RWPE2 (cell line): ENCODE results near the gene MAGEF1.

ENCODE experiments used
- ATAC-seq: fragments of 200-7000 bp; cut with Tn5 transposase; 3 replicates; pipeline ENCODE4 v1.9.1; 2021; ENCODE audit warnings: low read depth
- DNase-seq: peaks from one replicate; pipeline ENCODE4 v3.0.0-alpha.2; 2020; ENCODE audit warnings: low spot score
- H3K27ac ChIP-seq: fragments of 450-650 bp; 2 replicates; pipeline ENCODE4 v1.5.1; 2017; ENCODE audit warnings: mild to moderate bottlenecking; ENCODE audit not compliant: poor library complexity, severe bottlenecking
- H3K27me3 ChIP-seq: fragments of 250-450 bp; sonication (Bioruptor Pico); 2 replicates; pipeline ENCODE4 v1.5.1; 2021; ENCODE audit warnings: mild to moderate bottlenecking, moderate library complexity; ENCODE audit not compliant: insufficient read depth, poor library complexity, severe bottlenecking
- H3K36me3 ChIP-seq: fragments of 250-450 bp; sonication (Bioruptor Pico); 2 replicates; pipeline ENCODE4 v1.5.1; 2020; ENCODE audit warnings: low read depth, mild to moderate bottlenecking, moderate library complexity
- H3K4me1 ChIP-seq: fragments of 250-450 bp; sonication (Bioruptor Pico); 2 replicates; pipeline ENCODE4 v1.5.1; 2021; ENCODE audit warnings: mild to moderate bottlenecking, moderate library complexity; ENCODE audit not compliant: insufficient read depth, poor library complexity, severe bottlenecking
- H3K4me3 ChIP-seq: fragments of 250-450 bp; sonication (Bioruptor Pico); 2 replicates; pipeline ENCODE4 v1.5.1; 2021; ENCODE audit warnings: mild to moderate bottlenecking, moderate library complexity; ENCODE audit not compliant: severe bottlenecking
- H3K9me3 ChIP-seq: fragments of 250-450 bp; sonication (Bioruptor Pico); 2 replicates; pipeline ENCODE4 v1.5.1; 2021; ENCODE audit warnings: mild to moderate bottlenecking, moderate library complexity; ENCODE audit not compliant: severe bottlenecking
- TF ChIP-seq, protein P1 (sequence below): fragments of 450-650 bp; IDR thresholded peaks from one replicate; pipeline ENCODE4 v1.5.1; 2017; ENCODE audit warnings: mild to moderate bottlenecking, moderate library complexity; ENCODE audit not compliant: poor library complexity, severe bottlenecking

Gene MAGEF1

DNA sequence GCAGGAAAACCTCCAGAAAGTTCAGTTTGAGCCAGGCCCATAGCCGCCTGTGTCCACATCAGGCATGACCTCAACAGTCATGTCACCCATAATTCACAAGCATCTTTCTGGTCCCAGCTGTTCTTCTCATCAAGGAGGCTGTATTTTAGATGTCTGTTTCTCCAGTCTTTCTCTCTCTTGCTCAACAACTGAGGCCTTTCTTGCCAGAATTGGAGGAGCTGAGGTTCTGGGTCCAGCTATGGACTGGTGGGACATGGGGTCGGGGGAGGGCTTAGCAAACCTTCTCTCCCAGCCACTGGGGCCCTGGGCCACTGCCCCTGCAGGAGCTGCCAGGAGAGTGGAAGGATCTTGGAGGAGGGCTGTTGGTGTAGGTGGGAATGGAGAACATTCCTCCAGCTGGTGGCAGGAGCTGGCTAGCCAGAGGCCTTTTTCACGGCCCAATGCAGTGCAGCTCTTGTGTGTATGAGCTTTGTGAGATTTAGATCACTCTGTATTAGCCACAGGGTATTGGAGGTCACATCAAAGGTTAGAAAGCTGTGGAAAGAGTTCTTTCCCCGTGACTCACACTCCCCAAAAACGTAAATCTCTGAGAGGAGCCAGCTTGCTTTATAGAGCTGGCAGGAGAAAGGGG is 23.5 kb downstream of the MAGEF1 start:
- no peaks in the 10 kb centered on the region for H3K27me3 ChIP-seq
- no peaks in the 10 kb centered on the region for H3K9me3 ChIP-seq
- no peaks in the 10 kb centered on the region for H3K36me3 ChIP-seq
- ATAC-seq (peak; percentile 27; the same call in 2 of the 3 replicates), DNase-seq (no peak)
- H3K4me3 ChIP-seq: no peak overlapping the region
- H3K4me1 ChIP-seq: no peaks in the 10 kb centered on the region
- H3K27ac ChIP-seq: no peak overlapping the region
- TF ChIP-seq, protein P1, sequence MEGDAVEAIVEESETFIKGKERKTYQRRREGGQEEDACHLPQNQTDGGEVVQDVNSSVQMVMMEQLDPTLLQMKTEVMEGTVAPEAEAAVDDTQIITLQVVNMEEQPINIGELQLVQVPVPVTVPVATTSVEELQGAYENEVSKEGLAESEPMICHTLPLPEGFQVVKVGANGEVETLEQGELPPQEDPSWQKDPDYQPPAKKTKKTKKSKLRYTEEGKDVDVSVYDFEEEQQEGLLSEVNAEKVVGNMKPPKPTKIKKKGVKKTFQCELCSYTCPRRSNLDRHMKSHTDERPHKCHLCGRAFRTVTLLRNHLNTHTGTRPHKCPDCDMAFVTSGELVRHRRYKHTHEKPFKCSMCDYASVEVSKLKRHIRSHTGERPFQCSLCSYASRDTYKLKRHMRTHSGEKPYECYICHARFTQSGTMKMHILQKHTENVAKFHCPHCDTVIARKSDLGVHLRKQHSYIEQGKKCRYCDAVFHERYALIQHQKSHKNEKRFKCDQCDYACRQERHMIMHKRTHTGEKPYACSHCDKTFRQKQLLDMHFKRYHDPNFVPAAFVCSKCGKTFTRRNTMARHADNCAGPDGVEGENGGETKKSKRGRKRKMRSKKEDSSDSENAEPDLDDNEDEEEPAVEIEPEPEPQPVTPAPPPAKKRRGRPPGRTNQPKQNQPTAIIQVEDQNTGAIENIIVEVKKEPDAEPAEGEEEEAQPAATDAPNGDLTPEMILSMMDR: no peak

DNA sequence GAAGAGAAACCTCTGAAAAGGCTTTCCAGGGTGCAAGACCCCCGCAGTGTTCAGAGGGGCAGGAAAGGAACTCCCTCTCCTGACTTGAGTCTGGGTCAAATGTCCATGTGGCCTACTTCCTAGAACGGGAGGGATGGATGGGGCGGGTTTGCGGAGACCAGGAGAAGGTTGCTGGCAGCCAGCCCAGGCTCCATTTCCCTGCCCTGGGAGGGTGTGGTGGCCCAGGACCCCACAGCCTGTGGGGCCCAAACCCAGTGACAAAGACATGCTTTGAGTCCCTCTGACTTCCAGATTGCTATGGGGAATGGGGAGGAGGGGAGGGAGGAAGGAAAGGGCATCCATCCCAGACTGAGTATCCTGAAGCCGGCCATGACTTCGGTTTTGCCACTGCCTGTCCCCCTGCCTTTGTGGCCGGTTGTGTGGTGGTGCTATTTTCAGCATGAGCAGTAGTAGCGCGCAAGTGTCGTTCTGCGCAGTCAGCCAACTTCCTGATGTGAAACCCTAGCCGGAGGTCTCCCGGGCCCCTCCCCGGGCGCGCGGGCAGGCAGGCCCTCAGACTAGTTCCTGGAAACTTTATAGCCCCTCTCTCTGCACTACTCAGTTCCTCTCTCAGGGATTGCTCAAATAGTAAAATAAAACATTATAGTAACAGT is 24.4 kb downstream of the MAGEF1 start:
- H3K36me3 ChIP-seq: no peaks in the 10 kb centered on the region
- H3K4me1 ChIP-seq: no peaks in the 10 kb centered on the region
- H3K27ac ChIP-seq: no peak overlapping the region
- TF ChIP-seq, protein P1: no peak
- no peaks in the 10 kb centered on the region for H3K27me3 ChIP-seq
- DNase-seq (no peak), ATAC-seq (no peak)
- H3K9me3 ChIP-seq: no peaks in the 10 kb centered on the region
- no peak overlapping the region for H3K4me3 ChIP-seq

DNA sequence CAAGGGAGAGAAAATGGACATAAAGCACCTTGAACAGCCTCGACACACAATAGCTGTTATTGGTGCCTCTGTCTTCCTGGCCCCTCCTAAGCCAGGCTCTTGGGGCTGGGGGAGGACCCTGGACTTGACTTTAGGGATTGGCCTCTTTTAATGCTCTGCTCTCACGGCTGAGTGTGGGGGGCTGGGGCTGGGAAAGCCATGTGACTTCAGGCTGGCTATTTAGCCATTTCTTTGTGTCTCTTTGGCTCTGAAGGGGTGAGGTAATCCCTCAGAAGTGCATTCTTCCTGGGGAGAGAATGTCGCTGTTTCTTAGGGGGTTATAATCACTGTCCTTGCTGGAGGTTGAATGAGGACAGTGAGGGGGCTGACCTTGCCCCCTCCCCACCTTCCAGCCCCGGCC is 26.2 kb downstream of the MAGEF1 start:
- Histone ChIP-seq H3K9me3 (no peaks in the 10 kb centered on the region), H3K27me3 (no peaks in the 10 kb centered on the region), H3K27ac (no peak overlapping the region), H3K4me3 (no peak overlapping the region), H3K36me3 (no peaks in the 10 kb centered on the region), H3K4me1 (no peaks in the 10 kb centered on the region)
- ATAC-seq: no peak
- TF ChIP-seq, protein P1: no peak
- DNase-seq: no peak

DNA sequence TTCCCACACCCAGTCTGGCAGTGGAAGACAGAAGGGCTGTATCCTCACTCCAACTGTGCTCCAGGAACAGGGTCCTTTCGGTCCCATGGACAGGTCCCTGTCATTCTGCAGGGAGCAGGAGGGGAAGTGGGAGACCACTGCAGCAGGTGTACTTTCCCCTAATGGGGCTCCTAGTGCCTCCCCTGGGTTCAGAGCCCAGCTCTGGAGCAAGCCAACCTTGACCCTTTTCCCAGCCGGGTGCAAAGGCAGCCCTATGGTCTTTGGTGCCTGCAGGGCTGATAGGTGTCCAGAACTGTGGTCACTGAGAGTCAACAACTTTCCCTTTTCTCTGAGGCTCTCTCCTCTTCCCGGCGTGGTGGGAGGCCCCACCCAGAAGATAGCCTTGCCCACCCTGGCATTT is 26.8 kb downstream of the MAGEF1 start:
- ATAC-seq: no peak
- TF ChIP-seq, protein P1: no peak
- Histone ChIP-seq H3K27ac (no peak overlapping the region), H3K27me3 (no peaks in the 10 kb centered on the region), H3K4me1 (no peaks in the 10 kb centered on the region), H3K9me3 (no peaks in the 10 kb centered on the region), H3K36me3 (no peaks in the 10 kb centered on the region), H3K4me3 (no peak overlapping the region)
- DNase-seq: no peak

DNA sequence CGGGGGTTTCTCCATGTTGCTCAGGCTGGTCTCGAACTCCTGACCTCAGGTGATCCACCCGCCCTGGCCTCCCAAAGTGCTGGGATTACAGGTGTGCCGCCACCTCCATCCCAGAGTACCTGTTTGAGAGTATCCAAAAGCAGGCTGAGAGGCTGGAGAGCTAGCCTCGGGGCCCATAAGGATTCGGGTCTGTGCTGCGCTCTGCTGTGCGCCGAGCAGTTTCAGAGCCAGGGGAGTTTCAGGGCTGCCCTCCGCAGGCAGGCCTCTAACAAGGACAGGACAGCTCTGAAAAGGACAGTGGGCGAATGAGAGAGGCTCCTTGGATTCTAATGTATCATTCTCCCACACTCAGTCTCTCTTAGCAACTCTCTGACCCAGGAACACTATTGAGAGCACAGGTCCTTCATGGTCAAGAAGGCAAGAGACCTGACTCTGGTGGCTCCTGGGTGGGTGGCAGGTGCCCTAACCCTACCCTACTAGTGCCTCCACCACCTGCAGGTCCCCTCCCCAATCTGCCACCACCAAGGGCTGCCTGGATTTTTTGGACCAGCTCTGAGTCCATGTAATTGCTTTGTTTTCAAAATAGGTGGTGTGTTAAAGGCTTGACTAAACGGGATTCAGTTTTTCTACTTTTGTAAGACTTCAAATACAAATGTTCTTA is 27.8 kb downstream of the MAGEF1 start:
- TF ChIP-seq, protein P1: no peak
- H3K4me1 ChIP-seq: no peaks in the 10 kb centered on the region

More for the DNA sequence above, 27.8 kb downstream of the MAGEF1 start:
- no peak for DNase-seq
- no peak overlapping the region for H3K4me3 ChIP-seq
- no peaks in the 10 kb centered on the region for H3K27me3 ChIP-seq
- ATAC-seq: no peak
- no peaks in the 10 kb centered on the region for H3K36me3 ChIP-seq
- no peaks in the 10 kb centered on the region for H3K9me3 ChIP-seq
- H3K27ac ChIP-seq: no peak overlapping the region
